DOHH2 (cell line): Measurements from ENCODE around the gene GRIA2.

Experiments
- CTCF ChIP-seq: fragments of 200-600 bp; sonication (generic); IDR thresholded peaks from one replicate; pipeline ENCODE4 v1.5.1; 2014; ENCODE audit warnings: antibody characterized with exemption, mild to moderate bottlenecking, low read depth, low read length; ENCODE audit not compliant: poor library complexity, severe bottlenecking
- EZH2phosphoT487 ChIP-seq: fragments of 200-600 bp; sonication (generic); IDR thresholded peaks from 2 replicates; pipeline ENCODE4 v1.6.1; 2017; ENCODE audit warnings: borderline replicate concordance, mild to moderate bottlenecking, antibody characterized with exemption, low read length, moderate library complexity, mixed read lengths

DNA sequence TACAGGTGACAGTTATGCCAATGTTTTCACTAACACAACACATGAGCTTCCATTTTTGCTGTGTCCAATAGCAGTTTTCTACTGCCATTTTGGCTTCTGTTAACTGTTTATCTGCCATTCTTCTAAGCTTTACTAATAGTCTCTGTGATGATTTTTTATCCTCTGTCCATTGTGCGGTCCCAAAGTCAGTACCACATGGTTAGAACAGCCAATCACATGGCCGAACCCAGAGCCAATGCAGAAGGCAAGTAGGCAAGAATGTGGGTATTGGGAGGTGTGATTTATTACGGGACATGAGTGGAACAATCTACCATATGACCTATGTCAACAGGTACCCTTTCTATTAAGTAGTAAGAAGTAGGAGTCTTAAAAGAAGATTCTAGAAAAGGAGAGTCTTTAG, 61.5 kb downstream of the GRIA2 start:
- TF ChIP-seq CTCF: no peak
- no peak for TF ChIP-seq EZH2phosphoT487
